PFSK-1 (cell line): ENCODE data around the gene ZNF700.

Experiments used
- POLR2AphosphoS5 ChIP-seq: IDR thresholded peaks from 2 replicates; pipeline ENCODE4 v1.6.1; 2012; ENCODE audit warnings: low read depth, mild to moderate bottlenecking, control low read depth, low read length, moderate library complexity
- REST ChIP-seq, 2 experiments: IDR thresholded peaks; 2 replicates each; pipeline versions ENCODE4 v1.6.1 to v1.8.0; 2011 to 2012; ENCODE audit warnings: low read depth in 2 of 2, low read length in 2 of 2, control low read depth in 1 of 2, inconsistent platforms in 1 of 2, mild to moderate bottlenecking in 1 of 2, moderate library complexity in 1 of 2; ENCODE audit not compliant: insufficient read depth in 1 of 2
- TAF1 ChIP-seq: IDR thresholded peaks from 2 replicates; pipeline ENCODE4 v1.6.1; 2012; ENCODE audit warnings: low read length, control low read depth, borderline replicate concordance; ENCODE audit not compliant: insufficient read depth

- TF ChIP-seq TAF1 (no peak), POLR2AphosphoS5 (no peak), REST (IDR thresholded peaks at IDR 0.05; ENCODE audit: insufficient read depth in 1 of 2, low read depth in 2 of 2, low read length in 2 of 2) (no peak)
These were observed 38.9 kb downstream of the ZNF700 start for GRCh38 chr19:11963566-11964355.
